Measurements from ENCODE around the gene RRP1. TPM values are rescaled to one million over a fixed set of nuclear protein-coding genes. Genes with fewer than 3 reads are reported as not detected.

RRP1 gene
- total RNA-seq, 2 experiments from 2014 or later = 50.3 to 55.0 TPM

DNA sequence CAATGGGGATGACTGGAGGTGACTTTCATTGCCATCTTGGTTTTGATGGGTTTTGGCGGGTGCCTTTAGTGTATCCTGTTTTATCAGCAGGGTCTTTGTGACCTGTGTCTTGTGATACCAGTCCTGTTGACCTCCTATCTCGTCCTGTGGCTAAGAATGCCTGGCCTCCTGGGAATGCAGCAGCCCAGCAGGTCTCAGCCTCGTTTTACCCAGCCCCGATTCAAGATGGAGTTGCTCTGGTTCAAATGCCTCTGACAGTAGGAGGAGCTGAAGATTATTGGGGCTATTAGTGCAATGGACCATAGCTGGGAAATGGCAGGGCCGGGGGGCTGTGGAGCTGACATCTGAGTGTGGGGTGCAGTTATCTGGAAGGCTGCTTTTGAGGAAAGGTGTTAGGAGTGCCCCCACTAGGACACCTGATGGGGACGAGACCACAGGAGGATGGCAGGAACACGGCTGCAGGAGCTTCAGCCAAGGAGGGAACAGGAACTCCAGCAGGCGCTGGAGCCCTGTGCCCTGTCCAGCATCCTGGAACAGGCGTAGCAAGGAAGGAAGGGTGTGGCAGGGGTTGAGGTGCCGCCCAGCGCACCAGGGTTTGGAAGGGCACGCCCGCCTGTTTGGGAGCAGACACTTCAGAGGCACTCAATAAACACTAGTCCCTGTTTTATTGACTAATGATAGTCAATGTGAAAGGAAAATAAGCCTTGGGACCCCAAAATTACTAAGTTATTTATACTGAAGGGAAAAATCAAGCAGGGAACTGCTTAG, 60.3 kb downstream of the RRP1 start:
- Histone ChIP-seq H3K4me2 (ENCODE audit: low read length) (no peak overlapping the region), H2AFZ (ENCODE audit: low read length) (no peak overlapping the region), H3K27ac (ENCODE audit: low read depth, low read length, poor library complexity, severe bottlenecking) (no peak overlapping the region), H3K4me1 (ENCODE audit: insufficient read depth, low read length, poor library complexity, severe bottlenecking) (peaks cover 3% of the 10 kb centered on the region), H3K9me2 (ENCODE audit: insufficient read depth, low read length) (no peaks in the 10 kb centered on the region), H4K20me1 (ENCODE audit: insufficient read depth, low read length) (no peaks in the 10 kb centered on the region), H3K79me2 (ENCODE audit: insufficient read depth, low read depth, low read length) (no peaks in the 10 kb centered on the region), H3K36me3 (ENCODE audit: insufficient read depth, low read length) (no peaks in the 10 kb centered on the region), H3K9me3 (ENCODE audit: low read length) (no peaks in the 10 kb centered on the region), H3K4me3 (ENCODE audit: low read depth, low read length, poor library complexity, severe bottlenecking) (no peak overlapping the region)
- no peak for DNase-seq (ENCODE audit: low spot score)
- no peak for TF ChIP-seq CTCF (conservative IDR thresholded peaks at IDR 0.05; ENCODE audit: low read length)
- TF ChIP-seq EZH2phosphoT487 (IDR thresholded peaks at IDR 0.05; ENCODE audit: borderline replicate concordance, low read depth, low read length) = no peak
- CTCF ChIA-PET (ENCODE audit: unreplicated experiment) = no interaction called here
- intact Hi-C loops (cut with micrococcal nuclease; ENCODE audit: unreplicated experiment) = no loop called here
- BruUV-seq (replicated peaks) = no TSS peak
- POLR2A ChIA-PET = no interaction called here

GRCh38 chr21:43850728-43851295, 61.4 kb downstream of the RRP1 start:
- H3K4me2 ChIP-seq (ENCODE audit: low read length) = no peak overlapping the region
- peaks cover 14% of the 10 kb centered on the region for H3K4me1 ChIP-seq (ENCODE audit: insufficient read depth, low read length, poor library complexity, severe bottlenecking)
- intact Hi-C loops (cut with micrococcal nuclease; ENCODE audit: unreplicated experiment) = no loop called here
- H4K20me1 ChIP-seq (ENCODE audit: insufficient read depth, low read length) = no peaks in the 10 kb centered on the region
- CTCF ChIA-PET (ENCODE audit: unreplicated experiment) = no interaction called here
- no peaks in the 10 kb centered on the region for H3K36me3 ChIP-seq (ENCODE audit: insufficient read depth, low read length)
- no peak for TF ChIP-seq EZH2phosphoT487 (IDR thresholded peaks at IDR 0.05; ENCODE audit: borderline replicate concordance, low read depth, low read length)
- TF ChIP-seq CTCF (conservative IDR thresholded peaks at IDR 0.05; ENCODE audit: low read length) = no peak
- no TSS peak for BruUV-seq (replicated peaks)
- no peak overlapping the region for H3K4me3 ChIP-seq (ENCODE audit: low read depth, low read length, poor library complexity, severe bottlenecking)
- POLR2A ChIA-PET = no interaction called here
- no peaks in the 10 kb centered on the region for H3K9me2 ChIP-seq (ENCODE audit: insufficient read depth, low read length)
- H3K9me3 ChIP-seq (ENCODE audit: low read length) = no peaks in the 10 kb centered on the region
- no peak for DNase-seq (ENCODE audit: low spot score)
- H2AFZ ChIP-seq (ENCODE audit: low read length) = no peak overlapping the region
- H3K79me2 ChIP-seq (ENCODE audit: insufficient read depth, low read depth, low read length) = no peaks in the 10 kb centered on the region
- H3K27ac ChIP-seq (ENCODE audit: low read depth, low read length, poor library complexity, severe bottlenecking) = no peak overlapping the region

DNA sequence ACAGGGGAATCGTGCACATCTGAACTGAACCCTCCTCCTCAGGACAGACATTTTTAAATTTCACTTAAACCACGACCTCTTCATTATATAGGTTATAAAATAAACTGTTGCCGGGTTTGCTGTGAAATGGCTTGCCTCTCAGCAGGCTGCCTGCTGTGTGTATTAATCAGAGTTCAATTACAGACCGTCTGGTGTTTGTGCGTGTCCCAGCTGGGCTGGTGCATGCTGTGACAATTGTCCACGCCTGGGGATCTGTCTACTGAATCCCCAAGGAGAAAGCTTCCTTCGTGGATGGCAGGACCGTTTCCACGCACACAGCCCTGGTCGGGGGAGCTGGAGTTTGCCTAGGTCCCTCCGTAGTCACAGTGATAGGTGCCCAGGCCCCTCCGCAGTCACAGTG, 62.2 kb downstream of the RRP1 start:
- CTCF ChIA-PET (ENCODE audit: unreplicated experiment) = no interaction called here
- Histone ChIP-seq H3K36me3 (ENCODE audit: insufficient read depth, low read length) (no peaks in the 10 kb centered on the region), H3K9me3 (ENCODE audit: low read length) (no peaks in the 10 kb centered on the region), H4K20me1 (ENCODE audit: insufficient read depth, low read length) (no peaks in the 10 kb centered on the region), H2AFZ (ENCODE audit: low read length) (no peak overlapping the region), H3K79me2 (ENCODE audit: insufficient read depth, low read depth, low read length) (no peaks in the 10 kb centered on the region), H3K4me1 (ENCODE audit: insufficient read depth, low read length, poor library complexity, severe bottlenecking) (peaks cover 15% of the 10 kb centered on the region), H3K9me2 (ENCODE audit: insufficient read depth, low read length) (no peaks in the 10 kb centered on the region), H3K27ac (ENCODE audit: low read depth, low read length, poor library complexity, severe bottlenecking) (no peak overlapping the region), H3K4me3 (ENCODE audit: low read depth, low read length, poor library complexity, severe bottlenecking) (no peak overlapping the region), H3K4me2 (ENCODE audit: low read length) (no peak overlapping the region)
- intact Hi-C loops (cut with micrococcal nuclease; ENCODE audit: unreplicated experiment) = no loop called here
- TF ChIP-seq CTCF (conservative IDR thresholded peaks at IDR 0.05; ENCODE audit: low read length) (no peak), EZH2phosphoT487 (IDR thresholded peaks at IDR 0.05; ENCODE audit: borderline replicate concordance, low read depth, low read length) (no peak)
- POLR2A ChIA-PET = no interaction called here
- DNase-seq (ENCODE audit: low spot score) = no peak
- BruUV-seq (replicated peaks) = no TSS peak

Data from OCI-LY7 (cell line).